Activated T-cell treated with anti-CD3 and anti-CD28 coated beads, Interleukin-2, amount 50 U/mL, for 24 hours (primary cell): ENCODE results near the gene ZC2HC1B.

ENCODE experiments used
- DNase-seq: peaks from one replicate; pipeline ENCODE4 v3.0.0-alpha.2; 2020
- H3K27ac Mint-ChIP-seq: 2 replicates; pipeline ENCODE4 v1.8.0; 2020; ENCODE audit warnings: mild to moderate bottlenecking, mixed read lengths
- H3K27me3 Mint-ChIP-seq: 2 replicates; pipeline ENCODE4 v1.8.0; 2020; ENCODE audit warnings: mixed read lengths
- H3K36me3 Mint-ChIP-seq: 2 replicates; pipeline ENCODE4 v1.8.0; 2020; ENCODE audit warnings: low read depth, mixed read lengths
- H3K4me1 Mint-ChIP-seq: 2 replicates; pipeline ENCODE4 v1.8.0; 2020; ENCODE audit warnings: low read depth, mixed read lengths
- H3K4me3 Mint-ChIP-seq: 2 replicates; pipeline ENCODE4 v1.8.0; 2020; ENCODE audit warnings: mild to moderate bottlenecking, moderate library complexity, mixed read lengths
- H3K9me3 Mint-ChIP-seq: 2 replicates; pipeline ENCODE4 v1.8.0; 2020; ENCODE audit warnings: mixed read lengths

Gene ZC2HC1B

GRCh38 chr6:143955971-143956370 is 91.7 kb downstream of the ZC2HC1B start:
- H3K27ac Mint-ChIP-seq: no peak overlapping the region
- H3K9me3 Mint-ChIP-seq: no peaks in the 10 kb centered on the region
- no peaks in the 10 kb centered on the region for H3K4me1 Mint-ChIP-seq
- no peaks in the 10 kb centered on the region for H3K27me3 Mint-ChIP-seq
- no peak overlapping the region for H3K4me3 Mint-ChIP-seq
- no peaks in the 10 kb centered on the region for H3K36me3 Mint-ChIP-seq
- DNase-seq: no peak

GRCh38 chr6:143957679-143958274 is 93.5 kb downstream of the ZC2HC1B start:
- no peaks in the 10 kb centered on the region for H3K4me1 Mint-ChIP-seq
- H3K27me3 Mint-ChIP-seq: no peaks in the 10 kb centered on the region
- DNase-seq: no peak
- no peak overlapping the region for H3K4me3 Mint-ChIP-seq
- H3K9me3 Mint-ChIP-seq: no peaks in the 10 kb centered on the region
- no peaks in the 10 kb centered on the region for H3K36me3 Mint-ChIP-seq
- no peak overlapping the region for H3K27ac Mint-ChIP-seq

- H3K4me3 Mint-ChIP-seq: no peak overlapping the region
- DNase-seq: no peak
- no peaks in the 10 kb centered on the region for H3K36me3 Mint-ChIP-seq
- no peaks in the 10 kb centered on the region for H3K4me1 Mint-ChIP-seq
- H3K9me3 Mint-ChIP-seq: no peaks in the 10 kb centered on the region
- no peaks in the 10 kb centered on the region for H3K27me3 Mint-ChIP-seq
- H3K27ac Mint-ChIP-seq: no peak overlapping the region
Measured at GRCh38 chr6:143958839-143959399, 94.6 kb downstream of the ZC2HC1B start.

GRCh38 chr6:143959927-143960326 is 95.7 kb downstream of the ZC2HC1B start:
- no peaks in the 10 kb centered on the region for H3K4me1 Mint-ChIP-seq
- no peak for DNase-seq
- no peaks in the 10 kb centered on the region for H3K27me3 Mint-ChIP-seq
- no peaks in the 10 kb centered on the region for H3K9me3 Mint-ChIP-seq
- no peak overlapping the region for H3K27ac Mint-ChIP-seq
- H3K36me3 Mint-ChIP-seq: no peaks in the 10 kb centered on the region
- no peak overlapping the region for H3K4me3 Mint-ChIP-seq

- no peak overlapping the region for H3K27ac Mint-ChIP-seq
- no peaks in the 10 kb centered on the region for H3K9me3 Mint-ChIP-seq
- H3K36me3 Mint-ChIP-seq: no peaks in the 10 kb centered on the region
- no peaks in the 10 kb centered on the region for H3K27me3 Mint-ChIP-seq
- no peaks in the 10 kb centered on the region for H3K4me1 Mint-ChIP-seq
- no peak overlapping the region for H3K4me3 Mint-ChIP-seq
- no peak for DNase-seq
Measured at GRCh38 chr6:143961066-143961465, 96.8 kb downstream of the ZC2HC1B start.

- Mint-ChIP-seq H3K9me3 (no peaks in the 10 kb centered on the region), H3K4me1 (no peaks in the 10 kb centered on the region), H3K27ac (no peak overlapping the region), H3K36me3 (no peaks in the 10 kb centered on the region), H3K4me3 (no peak overlapping the region), H3K27me3 (no peaks in the 10 kb centered on the region)
- no peak for DNase-seq
Measured at GRCh38 chr6:143961886-143962878, 97.9 kb downstream of the ZC2HC1B start.

GRCh38 chr6:143963158-143963919 is 99.1 kb downstream of the ZC2HC1B start:
- Mint-ChIP-seq H3K4me1 (no peaks in the 10 kb centered on the region), H3K27me3 (no peaks in the 10 kb centered on the region), H3K4me3 (no peak overlapping the region), H3K36me3 (no peaks in the 10 kb centered on the region), H3K9me3 (no peaks in the 10 kb centered on the region), H3K27ac (no peak overlapping the region)
- DNase-seq: no peak

GRCh38 chr6:143964674-143965081 is 100.4 kb downstream of the ZC2HC1B start:
- no peak for DNase-seq
- Mint-ChIP-seq H3K4me1 (no peaks in the 10 kb centered on the region), H3K27me3 (no peaks in the 10 kb centered on the region), H3K9me3 (no peaks in the 10 kb centered on the region), H3K36me3 (no peaks in the 10 kb centered on the region), H3K27ac (no peak overlapping the region), H3K4me3 (no peak overlapping the region)

- no peak overlapping the region for H3K4me3 Mint-ChIP-seq
- H3K4me1 Mint-ChIP-seq: no peaks in the 10 kb centered on the region
- no peak overlapping the region for H3K27ac Mint-ChIP-seq
- no peaks in the 10 kb centered on the region for H3K27me3 Mint-ChIP-seq
- DNase-seq: no peak
- no peaks in the 10 kb centered on the region for H3K9me3 Mint-ChIP-seq
- no peaks in the 10 kb centered on the region for H3K36me3 Mint-ChIP-seq
Measured at GRCh38 chr6:143965503-143966171, 101.4 kb downstream of the ZC2HC1B start.

GRCh38 chr6:143966312-143966711 is 102.0 kb downstream of the ZC2HC1B start:
- Mint-ChIP-seq H3K9me3 (no peaks in the 10 kb centered on the region), H3K4me3 (no peak overlapping the region), H3K27me3 (no peaks in the 10 kb centered on the region), H3K27ac (no peak overlapping the region), H3K4me1 (no peaks in the 10 kb centered on the region), H3K36me3 (no peaks in the 10 kb centered on the region)
- DNase-seq: no peak

- DNase-seq: no peak
- Mint-ChIP-seq H3K36me3 (no peaks in the 10 kb centered on the region), H3K4me3 (no peak overlapping the region), H3K27me3 (no peaks in the 10 kb centered on the region), H3K9me3 (no peaks in the 10 kb centered on the region), H3K4me1 (no peaks in the 10 kb centered on the region), H3K27ac (no peak overlapping the region)
Measured at GRCh38 chr6:143967706-143968376, 103.6 kb downstream of the ZC2HC1B start.

- Mint-ChIP-seq H3K27me3 (no peaks in the 10 kb centered on the region), H3K27ac (no peak overlapping the region), H3K36me3 (no peaks in the 10 kb centered on the region)
Measured at GRCh38 chr6:143969077-143969476, 104.8 kb downstream of the ZC2HC1B start.

GRCh38 chr6:143970456-143971218 is 106.4 kb downstream of the ZC2HC1B start:
- Mint-ChIP-seq H3K27me3 (no peaks in the 10 kb centered on the region), H3K9me3 (no peaks in the 10 kb centered on the region), H3K27ac (no peak overlapping the region), H3K36me3 (no peaks in the 10 kb centered on the region), H3K4me3 (no peak overlapping the region), H3K4me1 (no peaks in the 10 kb centered on the region)
- DNase-seq: no peak

More at GRCh38 chr6:143969077-143969476, 104.8 kb downstream of the ZC2HC1B start:
- Mint-ChIP-seq H3K9me3 (no peaks in the 10 kb centered on the region), H3K4me1 (no peaks in the 10 kb centered on the region), H3K4me3 (no peak overlapping the region)
- no peak for DNase-seq
